Lung (tissue), 12 donors: ENCODE results near the gene DHX35. TPM values are rescaled to one million over a fixed set of nuclear protein-coding genes. Genes with fewer than 3 reads are reported as not detected.
A peak's percentile ranks its signal among the peaks of the same experiment; 100 is the strongest.

ENCODE experiments used
- ATAC-seq: fragments of 200-7000 bp; cut with Tn5 transposase; one replicate; pipeline ENCODE4 v1.9.1; 2020; ENCODE audit warnings: moderate number of reproducible peaks; ENCODE audit not compliant: insufficient read depth, low FRiP score
- DNase-seq, 3 donors: peaks; one replicate each; pipeline ENCODE4 v3.0.0-alpha.2; 2013 to 2017
- H3K27ac ChIP-seq, 2 donors: one replicate each; pipeline ENCODE4 v1.5.1; 2013; ENCODE audit warnings: mild to moderate bottlenecking in 2 of 2, moderate library complexity in 2 of 2, control low read depth in 1 of 2, inconsistent platforms in 1 of 2, low read depth in 1 of 2, low read length in 1 of 2
- H3K27me3 ChIP-seq, 3 donors: one replicate each; pipeline ENCODE4 v1.5.1; 2013; ENCODE audit warnings: low read length in 2 of 3; ENCODE audit not compliant: control insufficient read depth in 3 of 3, insufficient read depth in 3 of 3
- H3K36me3 ChIP-seq, 4 donors: one replicate each; pipeline ENCODE4 v1.5.1; 2013; ENCODE audit warnings: low read length in 4 of 4, mild to moderate bottlenecking in 1 of 4, moderate library complexity in 1 of 4; ENCODE audit not compliant: control insufficient read depth in 4 of 4, insufficient read depth in 4 of 4
- H3K4me1 ChIP-seq, 5 donors: one replicate each; pipeline ENCODE4 v1.5.1; 2013; ENCODE audit warnings: low read length in 5 of 5, mild to moderate bottlenecking in 2 of 5, moderate library complexity in 1 of 5; ENCODE audit not compliant: control insufficient read depth in 5 of 5, insufficient read depth in 5 of 5
- H3K4me3 ChIP-seq: one replicate; pipeline ENCODE4 v1.5.1; 2013; ENCODE audit warnings: mild to moderate bottlenecking, control low read depth, moderate library complexity
- H3K9ac ChIP-seq, 2 donors: one replicate each; pipeline ENCODE4 v1.5.1; 2013; ENCODE audit warnings: low read length in 2 of 2, control low read depth in 1 of 2; ENCODE audit not compliant: insufficient read depth in 1 of 2
- H3K9me3 ChIP-seq, 4 donors: one replicate each; pipeline ENCODE4 v1.5.1; 2013; ENCODE audit warnings: low read length in 3 of 4, mild to moderate bottlenecking in 1 of 4, moderate library complexity in 1 of 4; ENCODE audit not compliant: control insufficient read depth in 4 of 4, insufficient read depth in 3 of 4
- WGBS, 2 donors: extraction: QIAGEN DNeasy Blood & Tissue Kit; methylation state at CpG; one replicate each; pipeline ENCODE4 v1.1.7; 2013; 5-methylcytosine and 5-hydroxymethylcytosine counted together
- polyA plus RNA-seq, 2 donors: library from polyadenylated mRNA; stranded (reverse); fragments of 200-250 nt; gene quantifications; one replicate each; pipeline ENCODE4 v1.2.1, GENCODE V29; 2013
- total RNA-seq, 2 donors: library from RNA; depleted of rRNA in 1 of 2; stranded (reverse); fragments of >200 nt in 1 of 2; gene quantifications; one replicate each; pipeline ENCODE4 v1.2.1, GENCODE V29; 2014 to 2021
- TF ChIP-seq, protein P1 (sequence below): IDR thresholded peaks from 2 replicates; pipeline ENCODE4 v1.5.1; 2012; ENCODE audit warnings: mild to moderate bottlenecking; ENCODE audit errors: control extremely low read depth, extremely low read depth
- donor health status: control.
- donor health status: control.
- donor health status: Bipolar disorder and iron deficiency.
- donor health status: healthy.
- donor health status: DM: yes; HTN: yes; CAD: no.

DHX35 gene
- total and polyA plus RNA-seq, 4 donors: 4.4 to 15.5 (median 8.2) TPM

GRCh38 chr20:39081255-39081654 lies 119.1 kb downstream of the DHX35 start:
- TF ChIP-seq, protein P1, sequence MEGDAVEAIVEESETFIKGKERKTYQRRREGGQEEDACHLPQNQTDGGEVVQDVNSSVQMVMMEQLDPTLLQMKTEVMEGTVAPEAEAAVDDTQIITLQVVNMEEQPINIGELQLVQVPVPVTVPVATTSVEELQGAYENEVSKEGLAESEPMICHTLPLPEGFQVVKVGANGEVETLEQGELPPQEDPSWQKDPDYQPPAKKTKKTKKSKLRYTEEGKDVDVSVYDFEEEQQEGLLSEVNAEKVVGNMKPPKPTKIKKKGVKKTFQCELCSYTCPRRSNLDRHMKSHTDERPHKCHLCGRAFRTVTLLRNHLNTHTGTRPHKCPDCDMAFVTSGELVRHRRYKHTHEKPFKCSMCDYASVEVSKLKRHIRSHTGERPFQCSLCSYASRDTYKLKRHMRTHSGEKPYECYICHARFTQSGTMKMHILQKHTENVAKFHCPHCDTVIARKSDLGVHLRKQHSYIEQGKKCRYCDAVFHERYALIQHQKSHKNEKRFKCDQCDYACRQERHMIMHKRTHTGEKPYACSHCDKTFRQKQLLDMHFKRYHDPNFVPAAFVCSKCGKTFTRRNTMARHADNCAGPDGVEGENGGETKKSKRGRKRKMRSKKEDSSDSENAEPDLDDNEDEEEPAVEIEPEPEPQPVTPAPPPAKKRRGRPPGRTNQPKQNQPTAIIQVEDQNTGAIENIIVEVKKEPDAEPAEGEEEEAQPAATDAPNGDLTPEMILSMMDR: peak; percentile 82
- peaks cover 0 to 16% (median 3%) of the 10 kb centered on the region in 3 donors for H3K27me3 ChIP-seq
- no peak overlapping the region for H3K9ac ChIP-seq
- 13 to 15% methylated on average over 5 of the region's 5 CpGs for WGBS, 2 donors
- no peak overlapping the region for H3K4me3 ChIP-seq
- DNase-seq (peak; percentile 76 to 83 (median 83)), ATAC-seq (peak; percentile 41)
- no peaks in the 10 kb centered on the region for H3K36me3 ChIP-seq
- H3K27ac ChIP-seq: no peak overlapping the region
- H3K4me1 ChIP-seq: no peaks in the 10 kb centered on the region
- H3K9me3 ChIP-seq: peaks cover 0 to 3% (median 0%) of the 10 kb centered on the region in 4 donors

DNA sequence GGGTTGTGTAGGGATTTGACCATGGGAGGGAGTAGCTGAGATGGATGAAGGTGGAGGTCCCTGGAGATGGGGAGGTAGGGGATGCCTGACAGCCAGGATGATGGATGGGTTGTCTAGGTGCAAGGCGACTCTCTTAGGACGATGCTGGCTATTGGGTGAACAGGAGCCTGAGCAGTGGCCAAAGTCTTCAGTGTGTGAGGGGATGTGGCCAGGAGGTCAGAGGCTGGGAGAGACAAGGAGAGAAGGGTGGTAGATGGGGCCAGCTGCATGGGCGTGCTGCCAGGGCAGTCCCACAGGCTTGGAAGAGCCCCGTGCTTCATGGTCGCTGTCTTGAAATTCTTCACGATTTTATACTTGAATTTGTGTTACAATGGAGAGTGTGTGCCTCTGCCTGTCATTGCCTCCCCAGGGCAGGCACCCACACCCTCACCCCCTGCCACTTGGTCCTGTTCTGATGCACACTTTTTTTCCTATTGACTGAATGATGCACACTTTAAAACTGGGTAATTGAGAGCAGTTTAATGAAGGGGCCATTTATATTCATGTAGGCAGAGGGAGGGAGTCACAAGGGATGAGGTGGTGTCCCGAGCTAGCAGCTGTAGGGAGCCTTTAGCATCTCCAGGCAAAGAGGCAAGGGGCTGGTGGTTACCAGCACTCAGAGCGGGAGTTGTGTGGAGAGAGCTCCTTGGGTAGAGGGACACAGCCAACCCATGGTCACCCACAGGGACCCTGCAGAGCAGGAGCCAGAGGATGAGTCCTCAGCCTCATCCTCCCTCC lies 120.7 kb downstream of the DHX35 start:
- H3K9me3 ChIP-seq: peaks cover 0 to 3% (median 0%) of the 10 kb centered on the region in 4 donors
- H3K27ac ChIP-seq: no peak overlapping the region
- no peaks in the 10 kb centered on the region for H3K36me3 ChIP-seq
- DNase-seq: no peak
- no peak overlapping the region for H3K4me3 ChIP-seq
- ATAC-seq: no peak
- TF ChIP-seq, protein P1: no peak
- H3K27me3 ChIP-seq: peaks cover 0 to 16% (median 0%) of the 10 kb centered on the region in 3 donors
- no peaks in the 10 kb centered on the region for H3K4me1 ChIP-seq
- H3K9ac ChIP-seq: no peak overlapping the region
- 62 to 65% methylated on average over 8 of the region's 8 CpGs for WGBS, 2 donors

DNA sequence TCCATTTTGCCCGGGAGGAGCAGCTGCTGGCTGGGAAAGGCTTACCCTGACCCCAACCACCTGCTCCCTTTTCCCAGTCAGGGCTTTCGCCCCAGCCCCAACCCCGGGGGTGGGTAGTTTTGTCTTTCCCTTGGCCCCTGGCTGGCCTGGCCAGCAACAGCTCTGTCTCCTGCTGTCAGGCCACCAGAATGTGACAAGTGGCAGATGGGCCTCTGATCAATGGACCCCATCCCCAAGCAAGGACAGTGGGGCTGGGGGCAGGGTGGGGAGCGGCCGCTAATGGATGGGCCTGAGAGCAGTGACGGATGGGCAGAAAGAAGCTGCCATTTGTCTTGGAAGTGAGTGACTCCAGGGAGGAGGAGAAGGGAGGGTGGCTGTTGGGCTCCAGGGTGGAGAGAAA lies 121.6 kb downstream of the DHX35 start:
- H3K27me3 ChIP-seq: peaks cover 0 to 16% (median 0%) of the 10 kb centered on the region in 3 donors
- ATAC-seq: no peak
- H3K36me3 ChIP-seq: no peaks in the 10 kb centered on the region
- no peak for DNase-seq
- TF ChIP-seq, protein P1: no peak
- no peaks in the 10 kb centered on the region for H3K4me1 ChIP-seq
- no peak overlapping the region for H3K27ac ChIP-seq
- H3K9me3 ChIP-seq: peaks cover 0 to 3% (median 0%) of the 10 kb centered on the region in 4 donors
- no peak overlapping the region for H3K9ac ChIP-seq
- no peak overlapping the region for H3K4me3 ChIP-seq
- 66 to 80% methylated on average over 6 of the region's 6 CpGs for WGBS, 2 donors
